Neuronal stem cell (in vitro differentiated cells): Measurements from ENCODE around the gene BOC.
A peak's percentile ranks its signal among the peaks of the same experiment; 100 is the strongest.

Experiments used
- DNase-seq: peaks from one replicate; pipeline ENCODE4 v3.0.0-alpha.2; 2013; ENCODE audit warnings: low spot score
- H2AFZ ChIP-seq: one replicate; pipeline ENCODE4 v1.6.1; 2013; ENCODE audit warnings: mild to moderate bottlenecking, low read length, inconsistent platforms
- H2AK5ac ChIP-seq: 2 replicates; pipeline ENCODE4 v1.6.1; 2013; ENCODE audit warnings: low read depth, mild to moderate bottlenecking, inconsistent platforms, low read length, moderate library complexity, mixed read lengths
- H2BK120ac ChIP-seq: 2 replicates; pipeline ENCODE4 v1.6.1; 2013; ENCODE audit warnings: low read depth, mild to moderate bottlenecking, inconsistent platforms, low read length, moderate library complexity, mixed read lengths
- H2BK12ac ChIP-seq: one replicate; pipeline ENCODE4 v1.6.1; 2013; ENCODE audit warnings: low read length, inconsistent platforms
- H2BK15ac ChIP-seq: 2 replicates; pipeline ENCODE4 v1.6.1; 2013; ENCODE audit warnings: mild to moderate bottlenecking, low read length, inconsistent platforms, mixed read lengths
- H2BK5ac ChIP-seq: one replicate; pipeline ENCODE4 v1.6.1; 2013; ENCODE audit warnings: inconsistent platforms, mild to moderate bottlenecking, low read length, moderate library complexity
- H3K14ac ChIP-seq: one replicate; pipeline ENCODE4 v1.6.1; 2013; ENCODE audit warnings: low read length, inconsistent platforms
- H3K18ac ChIP-seq: 2 replicates; pipeline ENCODE4 v1.6.1; 2013; ENCODE audit warnings: low read length, inconsistent platforms
- H3K23ac ChIP-seq: 2 replicates; pipeline ENCODE4 v1.6.1; 2013; ENCODE audit warnings: low read depth, mild to moderate bottlenecking, mixed read lengths, low read length, inconsistent platforms; ENCODE audit not compliant: poor library complexity
- H3K27ac ChIP-seq: replicated peaks from 3 replicates; pipeline ENCODE4 v1.5.1; 2013; ENCODE audit warnings: low read length, inconsistent platforms
- H3K27me3 ChIP-seq, 3 experiments: 2 replicates each; pipeline ENCODE4 v1.6.1; 2013; ENCODE audit warnings: low read length in 3 of 3, mild to moderate bottlenecking in 2 of 3, inconsistent platforms in 1 of 3, low read depth in 1 of 3, mixed read lengths in 1 of 3, moderate library complexity in 1 of 3; ENCODE audit not compliant: control insufficient read depth in 3 of 3, insufficient read depth in 3 of 3
- H3K36me3 ChIP-seq, 2 donors: replicated peaks in 1 of 2; 2 replicates each; pipeline ENCODE4 v1.6.1; 2013; ENCODE audit warnings: low read length in 2 of 2; ENCODE audit not compliant: control insufficient read depth in 2 of 2, insufficient read depth in 2 of 2
- H3K4ac ChIP-seq: 2 replicates; pipeline ENCODE4 v1.6.1; 2013; ENCODE audit warnings: inconsistent platforms, mild to moderate bottlenecking, low read length, moderate library complexity
- H3K4me1 ChIP-seq, 2 donors: 1 replicate in 1 of 2; 2 replicates in 1 of 2; pipeline ENCODE4 v1.6.1; 2013; ENCODE audit warnings: low read length in 2 of 2, low read depth in 1 of 2; ENCODE audit not compliant: control insufficient read depth in 2 of 2, insufficient read depth in 1 of 2
- H3K4me2 ChIP-seq: one replicate; pipeline ENCODE4 v1.6.1; 2013; ENCODE audit warnings: mild to moderate bottlenecking, low read length, inconsistent platforms; ENCODE audit not compliant: insufficient read depth, poor library complexity, severe bottlenecking
- H3K4me3 ChIP-seq, 2 donors: 2 replicates each; pipeline ENCODE4 v1.5.1; 2013; ENCODE audit warnings: low read length in 2 of 2, mild to moderate bottlenecking in 2 of 2, inconsistent platforms in 1 of 2, moderate library complexity in 1 of 2
- H3K79me1 ChIP-seq: one replicate; pipeline ENCODE4 v1.6.1; 2013; ENCODE audit warnings: low read depth, mild to moderate bottlenecking, inconsistent platforms, low read length, moderate library complexity
- H3K9ac ChIP-seq: one replicate; pipeline ENCODE4 v1.6.1; 2013; ENCODE audit warnings: mild to moderate bottlenecking, low read depth, low read length, inconsistent platforms; ENCODE audit not compliant: poor library complexity
- H3K9me3 ChIP-seq, 2 donors: replicated peaks in 1 of 2; 2 replicates each; pipeline versions ENCODE3 to v1.6.1; 2013; ENCODE audit warnings: low read length in 2 of 2, mild to moderate bottlenecking in 2 of 2, inconsistent platforms in 1 of 2, low read depth in 1 of 2, mixed read lengths in 1 of 2, moderate library complexity in 1 of 2; ENCODE audit not compliant: control insufficient read depth in 2 of 2, insufficient read depth in 1 of 2
- H4K8ac ChIP-seq: one replicate; pipeline ENCODE4 v1.6.1; 2013; ENCODE audit warnings: low read depth, mild to moderate bottlenecking, inconsistent platforms, low read length, moderate library complexity
- H4K91ac ChIP-seq: one replicate; pipeline ENCODE4 v1.6.1; 2013; ENCODE audit warnings: low read length, low read depth, mild to moderate bottlenecking, inconsistent platforms; ENCODE audit not compliant: poor library complexity
- WGBS, 2 donors: extraction: QIAGEN DNeasy Blood & Tissue Kit; methylation state at CpG; one replicate each; pipeline ENCODE4 v1.1.7; 2013; ENCODE audit warnings: missing lambda C conversion rate in 2 of 2, mixed read lengths in 1 of 2; ENCODE audit not compliant: insufficient read length in 2 of 2, insufficient replicate concordance in 1 of 2; ENCODE audit errors: extremely low coverage in 2 of 2; 5-methylcytosine and 5-hydroxymethylcytosine counted together

The BOC gene

GRCh38 chr3:113185194-113185835, 26.0 kb upstream of the BOC start:
- Histone ChIP-seq H3K4me1 (peaks cover 2 to 4% of the 10 kb centered on the region in 2 donors), H3K9me3 (peaks cover 0 to 18% of the 10 kb centered on the region in 2 donors), H2BK120ac (no peak overlapping the region), H3K27me3 (no peaks in the 10 kb centered on the region), H3K79me1 (no peaks in the 10 kb centered on the region), H3K23ac (no peak overlapping the region), H3K4me3 (no peak overlapping the region), H3K36me3 (no peaks in the 10 kb centered on the region), H3K18ac (no peak overlapping the region), H3K4ac (no peak overlapping the region), H4K8ac (no peak overlapping the region), H4K91ac (no peak overlapping the region), H2BK15ac (no peak overlapping the region), H3K4me2 (no peak overlapping the region), H2BK5ac (no peak overlapping the region), H3K27ac (no peak overlapping the region), H3K14ac (no peak overlapping the region), H2AK5ac (no peak overlapping the region), H3K9ac (no peak overlapping the region), H2AFZ (no peak overlapping the region), H2BK12ac (no peak overlapping the region)
- DNase-seq, result no peak

GRCh38 chr3:113186566-113186965, 24.8 kb upstream of the BOC start:
- H2BK120ac ChIP-seq, result no peak overlapping the region
- no peak overlapping the region for H4K8ac ChIP-seq
- no peak overlapping the region for H2BK5ac ChIP-seq
- H3K4me2 ChIP-seq, result no peak overlapping the region
- no peak overlapping the region for H3K27ac ChIP-seq
- H3K4me3 ChIP-seq, result no peak overlapping the region
- no peaks in the 10 kb centered on the region for H3K36me3 ChIP-seq
- no peak overlapping the region for H3K9ac ChIP-seq
- no peaks in the 10 kb centered on the region for H3K79me1 ChIP-seq
- no peaks in the 10 kb centered on the region for H3K4me1 ChIP-seq
- H2BK15ac ChIP-seq, result no peak overlapping the region
- no peak overlapping the region for H3K23ac ChIP-seq
- H2AFZ ChIP-seq, result no peak overlapping the region
- WGBS, 2 donors, result no CpG with 5 or more reads among the region's 5 CpGs
- no peak overlapping the region for H3K14ac ChIP-seq
- no peaks in the 10 kb centered on the region for H3K27me3 ChIP-seq
- DNase-seq, result no peak
- H2BK12ac ChIP-seq, result no peak overlapping the region
- H2AK5ac ChIP-seq, result no peak overlapping the region
- no peak overlapping the region for H3K18ac ChIP-seq
- H4K91ac ChIP-seq, result no peak overlapping the region
- no peak overlapping the region for H3K4ac ChIP-seq
- peaks cover 0 to 18% of the 10 kb centered on the region in 2 donors for H3K9me3 ChIP-seq

- Histone ChIP-seq H3K9ac (no peak overlapping the region), H3K4me2 (no peak overlapping the region), H3K9me3 (peaks cover 0 to 17% of the 10 kb centered on the region in 2 donors)
These were observed 18.1 kb upstream of the BOC start for GRCh38 chr3:113193288-113193687.

GRCh38 chr3:113193719-113194118, 17.6 kb upstream of the BOC start:
- no peak overlapping the region for H2BK120ac ChIP-seq
- H3K27ac ChIP-seq, result no peak overlapping the region
- no peak overlapping the region for H3K4me3 ChIP-seq

More at GRCh38 chr3:113193288-113193687, 18.1 kb upstream of the BOC start:
- no peaks in the 10 kb centered on the region for H3K27me3 ChIP-seq
- no peaks in the 10 kb centered on the region for H3K79me1 ChIP-seq
- H2BK5ac ChIP-seq, result no peak overlapping the region
- DNase-seq, result peak; percentile 52
- H2AFZ ChIP-seq, result peak overlapping the region; percentile 80
- no peak overlapping the region for H4K8ac ChIP-seq
- no peak overlapping the region for H2AK5ac ChIP-seq
- no peak overlapping the region for H4K91ac ChIP-seq
- no peak overlapping the region for H2BK12ac ChIP-seq
- WGBS, 2 donors, result no CpG with 5 or more reads among the region's 8 CpGs
- no peak overlapping the region for H3K4me3 ChIP-seq
- peak overlapping the region; percentile 68 for H3K27ac ChIP-seq
- no peak overlapping the region for H3K14ac ChIP-seq
- no peak overlapping the region for H2BK120ac ChIP-seq
- H3K36me3 ChIP-seq, result no peaks in the 10 kb centered on the region
- H2BK15ac ChIP-seq, result no peak overlapping the region
- H3K18ac ChIP-seq, result no peak overlapping the region
- H3K4ac ChIP-seq, result no peak overlapping the region
- peaks cover 17 to 28% of the 10 kb centered on the region in 2 donors for H3K4me1 ChIP-seq
- no peak overlapping the region for H3K23ac ChIP-seq

More at GRCh38 chr3:113193719-113194118, 17.6 kb upstream of the BOC start:
- Histone ChIP-seq H3K4me1 (peaks cover 17 to 28% of the 10 kb centered on the region in 2 donors), H4K8ac (no peak overlapping the region), H3K4ac (no peak overlapping the region), H3K14ac (no peak overlapping the region), H2AK5ac (no peak overlapping the region), H3K27me3 (no peaks in the 10 kb centered on the region), H3K9ac (no peak overlapping the region), H3K23ac (no peak overlapping the region), H3K18ac (no peak overlapping the region), H3K9me3 (peaks cover 0 to 13% of the 10 kb centered on the region in 2 donors), H2BK5ac (no peak overlapping the region), H4K91ac (no peak overlapping the region), H2AFZ (peak overlapping the region; percentile 80), H2BK15ac (no peak overlapping the region), H2BK12ac (no peak overlapping the region), H3K79me1 (no peaks in the 10 kb centered on the region), H3K36me3 (no peaks in the 10 kb centered on the region), H3K4me2 (no peak overlapping the region)
- no peak for DNase-seq
- no CpG with 5 or more reads among the region's 1 CpG for WGBS, 2 donors
